T-helper 22 cell (primary cell): ENCODE results near the gene ZDHHC8.

Experiments
- DNase-seq: peaks from one replicate; pipeline ENCODE4 v3.0.0-alpha.2; 2020; ENCODE audit warnings: low read depth

ZDHHC8 gene

DNA sequence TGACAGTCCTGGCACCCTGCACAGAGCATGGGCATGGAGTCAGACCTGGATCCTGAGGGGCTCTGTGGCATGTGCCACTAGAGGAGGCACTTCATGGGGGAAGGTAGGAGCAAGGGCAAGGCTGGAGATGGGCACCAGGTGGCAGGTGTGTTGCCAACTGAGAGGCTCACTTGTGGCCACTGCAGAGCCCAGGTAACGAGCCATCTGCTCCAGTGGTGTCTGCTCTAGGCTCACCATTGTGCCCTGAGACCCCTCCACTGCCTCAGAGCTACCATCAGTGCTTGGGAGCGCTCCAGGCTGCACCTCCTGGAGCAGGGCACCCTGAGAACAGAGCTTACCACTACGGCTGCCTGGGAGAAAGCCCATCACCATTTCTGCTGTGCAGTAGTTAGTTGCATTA lies 1.3 kb upstream of the ZDHHC8 start:
- no peak for DNase-seq

DNA sequence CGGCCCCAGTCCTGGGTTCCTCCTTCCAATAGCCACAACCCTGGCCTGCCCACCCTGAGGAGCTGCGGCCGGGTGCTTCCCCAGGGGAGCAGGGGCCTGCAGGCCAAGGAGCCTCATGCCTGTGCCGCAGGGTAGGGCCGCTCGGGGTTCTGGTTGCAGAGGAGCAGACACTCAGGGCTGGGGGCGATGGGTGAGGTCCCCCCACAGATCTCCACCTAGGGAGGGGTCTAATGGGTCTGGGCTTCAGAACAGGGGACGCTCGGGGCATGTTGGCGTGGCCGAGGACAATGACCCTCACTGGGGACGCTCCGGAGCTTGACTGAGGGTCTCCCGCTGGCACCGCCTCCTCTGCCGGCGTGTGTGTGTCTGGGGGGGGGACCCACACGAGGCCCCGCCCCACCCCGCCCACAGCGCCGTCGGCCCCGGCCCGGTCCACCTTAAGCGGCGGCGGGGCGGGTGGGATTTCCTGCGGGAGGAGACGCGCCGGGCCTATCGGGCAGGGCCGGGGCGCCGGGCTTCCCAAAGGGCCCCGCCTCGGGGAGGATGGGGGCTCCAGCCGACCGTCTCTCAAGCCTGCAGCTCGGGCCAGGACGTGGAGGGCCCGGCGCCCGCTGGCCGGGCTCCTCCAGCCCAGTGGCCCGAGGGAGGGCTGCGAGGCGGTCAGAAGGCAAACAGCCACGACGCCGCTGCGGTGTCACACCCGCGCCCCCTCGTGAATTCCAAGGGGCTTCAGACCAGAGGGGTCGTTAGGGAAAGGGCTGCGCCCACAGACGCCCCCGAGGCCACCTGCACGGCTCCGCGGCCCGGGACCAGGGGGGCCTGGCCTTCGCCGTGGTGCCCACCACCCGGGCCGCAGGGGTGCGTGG lies 640 bp upstream of the ZDHHC8 start:
- peak; percentile 72 for DNase-seq

DNA sequence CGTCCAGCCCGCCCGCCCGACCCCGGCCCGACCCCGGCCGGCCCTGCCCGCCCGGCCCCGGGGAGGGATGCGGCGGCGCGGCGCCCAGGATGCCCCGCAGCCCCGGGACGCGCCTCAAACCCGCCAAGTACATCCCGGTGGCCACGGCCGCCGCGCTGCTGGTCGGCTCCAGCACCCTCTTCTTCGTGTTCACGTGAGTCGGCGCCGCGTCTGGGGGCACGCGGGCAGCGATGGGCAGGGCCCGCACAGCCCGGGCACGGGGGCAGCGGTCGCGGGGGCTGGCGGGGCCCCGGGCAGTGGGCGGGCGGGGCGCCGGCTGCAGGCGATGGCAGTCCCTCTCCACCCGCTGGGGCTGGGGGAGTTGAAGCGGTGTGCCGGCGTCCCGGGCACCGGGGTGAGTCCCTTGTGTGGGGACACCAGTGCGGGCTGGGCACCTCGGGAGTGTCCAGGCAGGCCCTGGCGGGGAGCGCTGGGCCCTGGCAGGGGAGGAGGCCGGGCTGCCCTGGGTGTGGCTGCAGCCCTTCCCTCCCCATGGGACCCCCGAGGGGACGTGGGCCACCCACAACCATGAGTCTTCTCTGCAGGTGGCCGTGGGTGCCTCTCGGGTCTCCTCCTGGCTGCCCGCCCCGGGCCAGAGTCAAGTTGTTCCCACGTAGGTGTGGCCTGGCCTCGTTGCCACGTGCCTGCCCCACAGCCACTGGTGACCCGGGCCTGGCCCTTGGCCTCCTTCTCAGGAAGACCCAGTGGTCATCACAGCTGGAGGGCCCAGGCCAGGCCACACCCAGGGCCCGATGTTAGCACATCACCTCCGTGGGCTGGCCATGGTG lies 468 bp downstream of the ZDHHC8 start:
- peak; percentile 12 for DNase-seq

DNA sequence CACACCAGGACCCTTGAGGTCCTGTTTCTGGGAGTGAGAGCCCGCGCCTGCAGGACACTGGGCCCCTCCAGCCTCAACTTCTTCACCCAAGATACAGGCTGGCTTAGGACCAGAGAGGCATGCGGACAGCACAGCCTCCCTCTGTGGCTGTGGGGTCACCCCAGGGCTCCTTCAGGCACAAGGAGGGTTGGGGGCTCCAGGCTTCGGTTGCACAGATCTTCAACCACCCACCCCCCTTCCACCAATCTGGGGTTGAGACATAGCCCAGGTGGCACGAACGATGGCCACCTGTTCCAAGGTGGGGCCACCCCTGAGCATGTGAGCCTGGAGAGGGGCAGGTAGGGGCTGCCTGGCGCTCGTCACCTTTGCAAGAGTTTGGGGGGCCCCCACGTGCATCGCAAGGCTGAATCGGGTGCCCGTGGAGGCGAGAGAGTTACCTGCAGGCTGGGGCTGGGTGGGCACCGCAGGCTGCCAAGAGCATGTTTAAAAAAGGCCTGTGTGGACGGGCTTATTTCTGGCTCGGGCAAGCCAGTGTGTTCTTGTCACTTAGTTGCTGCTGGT lies 1.2 kb downstream of the ZDHHC8 start:
- DNase-seq: no peak

DNA sequence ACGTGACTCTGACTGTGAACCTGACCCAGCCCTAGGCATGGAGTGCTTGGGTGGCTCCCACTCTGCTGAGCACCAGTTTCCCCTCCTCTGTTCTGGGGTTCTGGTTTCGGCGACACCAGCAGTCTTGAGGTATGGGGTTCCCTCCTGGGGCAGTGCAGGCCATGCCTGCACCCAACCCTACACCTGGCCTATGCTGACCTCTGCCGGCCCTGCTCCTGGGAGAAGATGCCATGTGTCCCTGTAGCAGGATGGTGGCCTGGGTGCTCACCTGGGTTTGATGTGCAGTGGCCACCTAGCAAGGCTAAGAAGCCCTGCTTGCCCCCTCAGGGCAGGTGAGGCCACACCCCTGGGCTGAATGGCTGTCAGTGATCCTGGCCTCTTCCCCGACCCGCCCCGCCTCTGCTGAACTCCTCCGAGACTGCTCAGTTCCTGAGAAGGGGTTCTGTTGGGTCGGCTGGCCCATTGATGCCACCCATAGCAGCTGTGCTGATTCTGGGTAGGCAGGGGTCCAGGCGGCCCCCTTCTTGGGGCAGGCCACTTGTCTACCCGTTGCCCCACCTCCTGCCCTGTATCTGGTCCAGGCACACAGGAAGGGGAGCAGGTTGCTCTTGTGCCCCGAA lies 2.4 kb downstream of the ZDHHC8 start:
- DNase-seq: no peak

DNA sequence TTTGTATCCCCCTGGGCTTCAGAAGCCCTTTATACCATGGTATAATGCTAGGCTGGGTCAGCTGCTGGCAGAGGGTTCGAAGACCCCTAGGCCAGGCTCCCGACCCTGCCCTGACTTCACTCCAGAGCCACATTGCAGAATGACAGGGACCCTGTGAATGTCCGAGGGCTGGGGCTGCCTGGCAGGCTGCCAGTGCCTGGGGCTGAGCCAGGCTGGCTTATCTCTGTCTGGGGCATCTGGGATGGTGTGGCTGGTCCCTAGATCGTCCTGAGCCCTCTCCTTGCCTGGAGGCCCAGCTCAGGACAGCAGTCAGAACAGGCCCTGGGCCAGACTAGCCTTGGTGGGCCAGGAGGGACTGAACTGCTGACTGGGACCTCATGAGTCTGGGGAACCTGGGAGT lies 3.7 kb downstream of the ZDHHC8 start:
- no peak for DNase-seq

DNA sequence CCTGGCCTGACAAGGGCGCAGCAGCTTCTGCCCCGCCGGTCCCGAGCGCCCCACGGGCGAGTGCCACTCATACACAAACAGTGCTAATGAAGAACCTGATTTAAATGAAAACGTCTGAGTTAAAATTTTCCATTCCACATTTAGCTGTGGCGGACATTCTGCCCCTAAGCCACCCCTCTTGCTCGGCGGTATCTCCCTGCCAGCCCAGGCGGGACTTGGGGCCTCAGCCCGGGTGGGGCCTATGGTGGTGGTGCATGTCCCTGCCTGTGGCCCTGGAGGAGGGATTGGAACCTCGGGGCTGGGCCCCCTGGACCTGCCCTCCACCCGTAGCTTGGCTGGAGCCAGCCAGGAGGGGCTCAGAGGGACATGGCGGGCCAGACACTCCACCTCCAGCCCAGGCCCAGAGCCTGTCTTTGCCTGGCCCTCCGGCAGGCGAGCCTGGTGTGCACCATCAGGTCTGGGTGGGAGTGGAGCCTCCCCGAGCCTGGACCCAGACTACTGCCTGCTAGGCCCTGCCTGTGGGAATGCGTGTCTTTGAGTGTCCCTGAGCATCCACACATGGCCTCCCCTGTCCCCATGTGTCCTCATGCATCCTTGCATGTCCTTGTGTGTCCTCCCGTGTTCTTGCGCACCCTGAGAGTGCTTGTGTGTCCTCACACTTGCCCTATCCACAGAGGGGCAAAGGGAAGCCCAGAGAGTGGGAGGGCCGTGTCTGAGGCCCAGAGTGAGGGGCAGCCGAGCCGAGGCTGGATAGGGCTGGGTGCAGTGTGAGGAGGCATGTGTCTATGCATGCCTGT lies 4.4 kb downstream of the ZDHHC8 start:
- DNase-seq: no peak

DNA sequence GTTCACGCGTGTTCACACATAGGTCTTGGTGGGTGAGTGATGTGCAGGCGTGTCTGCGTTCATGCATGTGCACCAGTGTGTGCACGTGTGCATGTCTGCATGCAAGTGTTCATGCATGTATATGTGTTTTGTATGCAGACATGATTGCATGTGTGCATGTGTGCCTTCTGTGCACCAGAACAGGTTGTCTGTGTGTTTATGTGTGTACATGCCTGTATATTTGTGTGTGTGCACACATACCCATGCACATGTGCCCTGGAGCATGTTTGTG lies 4.9 kb downstream of the ZDHHC8 start:
- no peak for DNase-seq

DNA sequence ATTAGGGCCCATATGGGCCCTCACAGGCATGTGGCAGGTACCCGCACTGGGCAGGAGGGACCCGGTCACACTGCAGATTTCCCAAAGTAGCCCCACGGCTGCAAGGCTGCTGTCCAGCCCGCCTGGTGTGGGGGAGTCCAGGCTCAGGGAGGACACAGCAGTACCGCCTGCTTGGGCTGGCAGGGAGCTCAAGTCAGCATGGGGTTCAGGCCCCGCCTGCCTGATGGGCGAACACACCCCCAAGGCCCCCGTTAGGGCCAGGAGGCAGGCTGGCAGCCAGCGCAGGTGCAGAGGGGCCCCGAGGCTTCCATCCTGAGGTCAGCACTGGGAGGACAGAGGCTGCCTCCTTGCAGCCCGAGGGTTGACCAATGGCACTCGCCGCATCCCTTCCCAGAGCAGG lies 5.5 kb downstream of the ZDHHC8 start:
- DNase-seq: no peak

DNA sequence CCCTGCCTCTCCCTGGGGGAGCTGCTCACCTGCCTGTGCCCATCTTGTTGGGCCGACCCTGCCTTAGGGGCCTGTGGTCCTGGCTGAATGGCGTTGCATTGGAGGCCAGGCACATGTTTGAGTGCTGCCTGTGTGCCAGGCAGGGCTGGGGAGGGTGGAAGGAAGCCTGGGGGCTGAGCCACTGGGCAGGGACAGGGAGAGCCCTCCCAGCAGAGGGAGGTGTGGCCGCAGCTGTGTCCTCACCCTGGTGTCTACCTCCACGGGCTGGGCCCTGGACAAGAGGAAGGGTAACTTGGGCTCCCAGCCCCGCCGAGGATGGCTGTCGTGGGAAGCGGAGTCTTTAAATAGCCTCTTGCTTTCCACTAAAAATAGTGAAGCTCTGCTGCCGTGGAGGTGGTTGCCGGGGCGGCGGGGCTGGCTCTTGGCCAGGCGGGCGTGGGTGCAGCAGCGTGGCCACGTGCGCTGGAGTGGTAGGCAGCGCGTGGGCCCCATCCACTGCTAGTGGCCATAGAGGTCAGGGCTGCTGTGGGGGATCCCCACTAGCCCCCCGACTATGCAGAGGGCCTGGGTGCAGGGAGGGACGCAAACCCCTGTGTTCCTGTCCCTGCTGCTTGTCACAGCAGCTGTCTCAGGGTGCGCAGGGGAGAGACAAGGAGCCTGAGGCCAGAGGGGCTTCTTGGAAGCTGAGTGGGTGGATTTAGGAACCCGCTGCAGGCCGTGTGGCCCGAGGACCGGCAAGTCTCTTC lies 6.2 kb downstream of the ZDHHC8 start:
- DNase-seq: no peak

DNA sequence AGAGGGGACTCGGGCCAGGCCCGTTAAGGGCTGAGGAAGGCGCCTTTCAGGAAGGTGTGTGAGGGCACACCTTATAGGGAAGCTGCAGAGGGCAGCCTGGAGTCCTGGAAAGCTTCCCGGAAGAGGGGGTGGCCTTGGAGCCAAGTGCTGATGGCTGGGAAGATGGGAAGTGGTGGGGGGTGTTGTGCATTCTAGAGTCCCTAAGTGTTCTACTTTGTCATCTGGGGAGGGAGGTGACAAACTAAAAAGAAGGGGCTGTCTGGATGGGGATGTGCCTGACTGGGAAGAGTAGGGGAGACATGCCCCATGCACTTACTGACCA lies 6.8 kb downstream of the ZDHHC8 start:
- no peak for DNase-seq

DNA sequence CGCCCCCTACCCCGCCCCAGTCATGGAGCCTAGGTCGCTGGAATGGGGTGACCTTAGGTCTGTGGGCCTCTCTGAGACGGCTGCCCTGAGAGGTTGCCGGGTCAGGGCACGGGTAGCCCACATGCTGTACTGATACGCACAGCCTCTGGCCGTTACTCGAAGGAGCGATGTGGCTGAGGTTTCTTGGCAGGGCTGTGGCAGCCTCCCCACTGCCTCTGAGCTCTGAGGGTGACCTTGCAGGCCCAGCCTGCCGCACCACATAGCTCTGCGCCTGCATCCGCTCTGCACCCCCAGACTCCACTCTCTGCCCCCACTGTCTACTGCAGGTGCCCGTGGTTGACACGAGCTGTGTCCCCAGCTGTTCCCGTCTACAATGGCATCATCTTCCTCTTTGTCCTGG lies 7.3 kb downstream of the ZDHHC8 start:
- no peak for DNase-seq

DNA sequence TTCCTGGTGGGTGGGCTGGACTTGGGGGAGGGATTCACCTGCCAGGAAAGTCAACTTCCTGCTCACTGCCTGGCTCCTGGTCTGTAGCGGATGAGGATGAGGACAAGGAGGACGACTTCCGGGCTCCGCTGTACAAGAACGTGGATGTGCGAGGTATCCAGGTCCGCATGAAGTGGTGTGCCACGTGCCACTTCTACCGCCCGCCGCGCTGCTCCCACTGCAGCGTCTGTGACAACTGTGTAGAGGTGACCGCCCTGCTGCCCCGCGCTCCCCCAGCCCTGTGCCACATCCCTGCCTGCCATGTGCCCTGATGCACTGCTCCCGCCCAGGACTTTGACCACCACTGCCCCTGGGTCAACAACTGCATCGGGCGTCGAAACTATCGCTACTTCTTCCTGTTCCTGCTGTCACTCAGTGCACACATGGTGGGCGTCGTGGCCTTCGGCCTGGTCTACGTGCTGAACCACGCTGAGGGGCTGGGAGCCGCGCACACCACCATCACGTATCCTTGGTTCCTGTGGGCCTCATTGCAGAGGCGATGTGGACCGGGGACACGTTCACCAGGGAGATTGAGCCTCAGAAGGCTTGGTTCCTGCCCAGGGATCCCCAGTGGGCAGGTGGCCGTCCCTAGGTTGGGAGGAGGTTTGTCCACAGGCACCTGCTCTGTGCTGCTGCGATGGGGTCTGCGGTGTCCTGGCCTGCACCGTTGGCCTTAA lies 7.9 kb downstream of the ZDHHC8 start:
- no peak for DNase-seq

DNA sequence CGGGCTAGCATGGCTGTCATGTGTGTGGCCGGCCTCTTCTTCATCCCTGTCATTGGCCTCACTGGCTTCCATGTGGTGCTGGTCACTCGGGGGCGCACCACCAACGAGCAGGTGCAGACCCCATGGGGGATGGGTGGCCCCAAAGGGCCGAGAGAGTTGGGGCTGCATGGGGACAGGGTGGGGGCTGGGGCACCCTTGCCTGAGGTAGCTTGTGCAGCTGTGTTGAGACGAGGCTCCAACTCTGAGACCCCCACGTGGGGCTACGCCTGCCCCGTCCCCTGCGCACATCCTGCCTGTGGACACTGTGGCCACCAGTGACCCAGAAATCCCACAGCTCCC lies 8.5 kb downstream of the ZDHHC8 start:
- no peak for DNase-seq

DNA sequence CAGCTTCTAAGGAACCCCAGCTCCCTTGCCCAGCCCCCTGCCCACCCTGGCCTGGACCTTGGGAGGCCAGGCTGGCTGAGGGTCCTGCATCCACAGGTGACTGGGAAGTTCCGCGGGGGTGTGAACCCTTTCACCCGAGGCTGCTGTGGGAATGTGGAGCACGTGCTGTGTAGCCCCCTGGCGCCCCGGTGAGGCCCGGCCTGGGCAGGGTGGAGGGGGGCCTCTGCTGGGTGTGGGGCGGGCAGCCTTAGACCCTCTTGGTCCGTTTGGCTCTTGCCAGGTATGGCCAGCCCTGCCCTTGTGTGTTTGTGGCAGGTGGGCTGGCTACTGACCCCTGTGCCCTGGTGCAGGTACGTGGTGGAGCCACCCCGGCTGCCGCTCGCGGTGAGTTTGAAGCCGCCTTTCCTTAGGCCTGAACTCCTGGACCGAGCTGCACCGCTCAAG lies 8.9 kb downstream of the ZDHHC8 start:
- DNase-seq: no peak

DNA sequence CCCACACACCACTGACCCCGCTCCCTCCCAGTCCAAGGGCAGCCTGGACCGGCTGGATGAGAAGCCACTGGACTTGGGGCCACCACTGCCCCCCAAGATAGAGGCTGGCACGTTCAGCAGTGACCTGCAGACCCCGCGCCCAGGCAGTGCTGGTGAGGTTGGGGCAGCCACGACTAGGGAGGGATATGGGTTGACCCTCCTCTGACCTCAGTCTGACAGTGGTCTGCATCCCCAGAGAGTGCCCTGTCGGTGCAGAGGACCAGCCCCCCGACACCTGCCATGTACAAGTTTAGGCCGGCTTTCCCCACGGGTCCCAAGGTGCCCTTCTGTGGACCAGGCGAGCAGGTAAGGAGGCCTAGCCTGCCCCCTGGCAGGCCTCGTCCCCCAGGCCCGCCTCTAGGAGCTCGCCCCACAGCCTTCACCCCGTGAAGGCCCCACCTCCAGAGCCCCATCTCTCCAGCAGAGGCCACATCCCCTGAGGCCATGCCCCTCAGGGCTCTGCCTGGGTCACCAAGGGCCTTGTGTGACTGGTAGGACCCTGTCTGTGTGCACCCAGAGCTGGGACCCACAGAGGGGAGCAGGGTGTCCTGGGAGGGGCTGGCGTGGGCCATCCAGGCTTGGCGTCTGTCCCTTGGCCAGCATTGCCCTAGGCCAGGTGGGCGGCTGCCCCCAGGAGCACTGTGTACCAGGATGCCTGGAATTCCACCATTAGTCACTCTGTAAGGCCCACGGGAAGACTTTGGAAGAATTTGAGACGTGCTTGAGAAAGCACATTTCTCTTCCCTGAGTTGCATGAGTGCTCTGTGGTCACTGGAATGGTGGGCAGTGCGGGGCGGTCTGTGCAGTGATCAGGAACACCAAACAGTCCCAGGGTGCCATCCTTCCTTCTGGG lies 9.8 kb downstream of the ZDHHC8 start:
- DNase-seq: no peak

DNA sequence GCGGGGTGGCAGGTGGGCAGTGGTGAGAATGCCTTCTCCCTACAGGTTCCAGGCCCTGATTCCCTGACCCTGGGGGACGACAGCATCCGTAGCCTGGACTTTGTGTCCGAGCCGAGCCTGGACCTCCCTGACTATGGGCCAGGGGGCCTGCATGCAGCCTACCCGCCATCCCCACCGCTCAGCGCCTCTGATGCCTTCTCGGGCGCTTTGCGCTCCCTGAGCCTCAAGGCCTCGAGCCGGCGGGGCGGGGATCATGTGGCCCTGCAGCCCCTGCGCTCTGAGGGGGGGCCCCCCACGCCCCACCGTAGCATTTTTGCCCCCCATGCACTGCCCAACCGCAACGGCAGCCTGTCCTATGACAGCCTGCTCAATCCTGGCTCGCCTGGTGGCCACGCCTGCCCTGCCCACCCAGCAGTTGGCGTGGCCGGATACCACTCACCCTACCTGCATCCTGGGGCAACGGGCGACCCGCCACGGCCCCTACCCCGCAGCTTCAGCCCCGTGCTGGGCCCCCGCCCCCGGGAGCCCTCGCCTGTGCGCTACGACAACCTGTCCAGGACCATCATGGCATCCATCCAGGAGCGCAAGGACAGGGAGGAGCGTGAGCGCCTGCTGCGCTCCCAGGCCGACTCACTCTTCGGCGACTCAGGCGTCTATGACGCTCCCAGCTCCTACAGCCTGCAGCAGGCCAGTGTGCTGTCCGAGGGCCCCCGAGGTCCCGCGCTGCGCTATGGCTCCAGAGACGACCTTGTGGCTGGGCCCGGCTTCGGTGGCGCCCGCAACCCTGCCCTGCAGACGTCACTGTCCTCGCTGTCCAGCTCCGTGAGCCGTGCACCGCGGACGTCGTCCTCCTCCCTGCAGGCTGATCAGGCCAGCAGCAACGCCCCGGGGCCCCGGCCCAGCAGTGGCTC lies 11.4 kb downstream of the ZDHHC8 start:
- DNase-seq: no peak

DNA sequence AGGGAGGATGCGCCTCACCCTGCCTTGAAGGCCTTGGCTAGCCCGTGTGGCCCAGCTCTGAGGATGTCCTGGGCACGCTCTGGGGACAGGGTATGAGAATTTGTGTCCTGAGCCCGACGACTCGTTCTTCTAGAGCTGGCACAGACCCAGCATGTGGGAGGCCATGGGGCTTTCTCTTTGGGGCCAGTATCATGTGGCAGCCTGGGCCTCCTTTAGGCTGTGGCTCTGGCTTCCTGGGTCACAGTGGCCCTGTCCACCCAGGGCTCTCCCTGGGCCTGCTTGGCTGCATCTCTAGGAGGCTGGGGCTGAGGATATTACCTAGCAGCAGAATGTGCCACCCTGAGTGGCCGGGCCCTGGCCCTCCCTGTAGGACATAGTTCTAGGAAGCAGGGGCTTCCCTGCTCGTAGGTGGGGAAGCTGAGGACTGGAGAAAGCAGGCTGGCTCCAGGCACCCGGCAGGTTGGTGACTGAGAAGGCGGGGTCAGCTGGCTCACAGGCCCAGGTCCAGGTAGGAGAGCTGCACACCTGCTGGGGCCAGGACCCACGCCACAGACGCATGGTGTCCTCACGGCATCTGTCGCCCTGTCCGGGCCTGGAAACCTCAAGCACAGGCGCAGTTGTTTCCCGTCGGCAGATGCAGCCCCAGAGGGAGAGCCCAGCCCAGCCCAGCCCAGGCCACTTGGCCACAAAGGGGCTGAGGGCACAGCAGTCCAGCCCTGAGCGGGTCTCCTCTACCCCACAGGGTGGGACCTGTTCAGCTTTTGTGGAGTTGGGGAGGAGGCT lies 12.5 kb downstream of the ZDHHC8 start:
- DNase-seq: no peak
